Measurements from ENCODE around the gene IDUA. TPM values are rescaled to one million over a fixed set of nuclear protein-coding genes. Genes with fewer than 3 reads are reported as not detected.

Gene IDUA
- total and polyA plus RNA-seq, 12 donors = 4.6 to 13.3 (median 8.7) TPM

DNA sequence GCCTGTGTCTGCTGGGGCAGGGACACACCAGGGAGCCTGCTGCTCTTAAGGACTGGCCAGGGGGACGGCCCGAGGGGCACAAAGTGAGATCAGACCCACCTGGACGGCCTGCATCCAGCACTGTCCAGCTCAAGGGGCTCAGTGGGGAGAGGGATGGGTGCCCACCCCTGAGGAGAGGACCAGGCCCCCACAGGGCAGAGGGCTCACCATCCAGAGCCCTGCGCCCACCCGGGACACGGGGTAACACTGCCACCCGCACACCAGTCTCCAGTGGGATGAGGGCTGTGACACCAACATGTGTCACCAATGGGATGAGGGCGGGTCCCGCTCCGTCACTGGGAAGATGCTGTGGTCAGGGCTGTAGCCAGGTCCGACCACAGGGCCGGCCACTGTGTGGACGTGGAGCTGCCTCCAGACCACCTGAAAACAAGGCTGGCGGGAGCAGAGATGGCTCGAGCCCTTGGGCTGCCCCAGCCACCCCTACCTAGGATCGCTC, 26.7 kb upstream of the IDUA start:
- H3K27me3 ChIP-seq = no peaks in the 10 kb centered on the region
- TF ChIP-seq, protein P1, sequence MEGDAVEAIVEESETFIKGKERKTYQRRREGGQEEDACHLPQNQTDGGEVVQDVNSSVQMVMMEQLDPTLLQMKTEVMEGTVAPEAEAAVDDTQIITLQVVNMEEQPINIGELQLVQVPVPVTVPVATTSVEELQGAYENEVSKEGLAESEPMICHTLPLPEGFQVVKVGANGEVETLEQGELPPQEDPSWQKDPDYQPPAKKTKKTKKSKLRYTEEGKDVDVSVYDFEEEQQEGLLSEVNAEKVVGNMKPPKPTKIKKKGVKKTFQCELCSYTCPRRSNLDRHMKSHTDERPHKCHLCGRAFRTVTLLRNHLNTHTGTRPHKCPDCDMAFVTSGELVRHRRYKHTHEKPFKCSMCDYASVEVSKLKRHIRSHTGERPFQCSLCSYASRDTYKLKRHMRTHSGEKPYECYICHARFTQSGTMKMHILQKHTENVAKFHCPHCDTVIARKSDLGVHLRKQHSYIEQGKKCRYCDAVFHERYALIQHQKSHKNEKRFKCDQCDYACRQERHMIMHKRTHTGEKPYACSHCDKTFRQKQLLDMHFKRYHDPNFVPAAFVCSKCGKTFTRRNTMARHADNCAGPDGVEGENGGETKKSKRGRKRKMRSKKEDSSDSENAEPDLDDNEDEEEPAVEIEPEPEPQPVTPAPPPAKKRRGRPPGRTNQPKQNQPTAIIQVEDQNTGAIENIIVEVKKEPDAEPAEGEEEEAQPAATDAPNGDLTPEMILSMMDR (IDR thresholded peaks at IDR 0.05) = no peak
- 86 to 89% methylated on average over 16 of the region's 16 CpGs for WGBS, 2 donors

DNA sequence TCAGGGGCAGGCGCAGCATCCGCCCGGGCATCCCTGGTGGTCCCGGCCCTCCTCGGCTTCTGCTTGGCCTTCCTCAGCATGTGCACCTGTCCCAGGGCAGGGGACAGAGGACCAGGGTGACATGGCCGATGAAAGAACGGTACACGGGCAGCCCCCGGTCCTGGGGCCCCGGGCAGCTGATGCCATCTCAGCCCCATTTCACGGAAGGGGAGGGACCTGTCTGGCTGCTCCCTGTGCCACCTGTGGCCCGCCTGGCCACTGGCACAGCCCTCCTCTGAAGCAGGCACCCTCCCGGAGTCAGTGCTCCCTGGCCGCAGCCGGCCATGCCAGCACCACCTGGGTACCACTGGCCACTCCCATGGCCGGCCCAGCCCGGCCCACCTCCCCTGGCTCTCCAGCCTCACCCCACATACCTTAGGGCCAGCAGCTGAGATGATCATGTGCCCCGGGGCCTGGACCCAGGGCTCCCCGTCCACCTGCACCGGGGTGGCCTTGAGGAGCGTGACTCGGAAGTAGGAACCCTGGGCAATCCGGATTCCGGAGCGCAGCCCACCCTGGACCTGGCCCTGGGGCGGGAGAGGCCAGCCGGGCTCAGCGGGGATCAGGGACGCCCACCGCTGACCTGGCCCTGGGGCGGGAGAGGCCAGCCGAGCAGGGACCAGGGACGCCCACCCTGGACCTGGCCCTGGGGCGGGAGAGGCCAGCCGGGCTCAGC, 26.1 kb upstream of the IDUA start:
- Histone ChIP-seq H3K9me3 (no peaks in the 10 kb centered on the region), H3K27me3 (no peaks in the 10 kb centered on the region), H3K36me3 (peaks cover 0 to 84% (median 20%) of the 10 kb centered on the region in 9 donors), H3K4me3 (no peak overlapping the region), H3K4me1 (no peaks in the 10 kb centered on the region), H3K27ac (no peak overlapping the region)
- intact Hi-C loops (cut with DNase I) = no loop called here
- 91 to 95% methylated on average over 28 to 35 of the region's 35 CpGs for WGBS, 2 donors
- DNase-seq (no peak), ATAC-seq (no peak)
- TF ChIP-seq, protein P1 (IDR thresholded peaks at IDR 0.05) = no peak

More for the DNA sequence above, 26.7 kb upstream of the IDUA start:
- H3K9me3 ChIP-seq = no peaks in the 10 kb centered on the region
- no peaks in the 10 kb centered on the region for H3K4me1 ChIP-seq
- intact Hi-C loops (cut with DNase I) = no loop called here
- no peak overlapping the region for H3K4me3 ChIP-seq
- H3K27ac ChIP-seq = no peak overlapping the region
- H3K36me3 ChIP-seq = peaks cover 0 to 84% (median 14%) of the 10 kb centered on the region in 9 donors
- DNase-seq = no peak
- ATAC-seq = peak in 2 of 8 donors; percentile 3 to 20

DNA sequence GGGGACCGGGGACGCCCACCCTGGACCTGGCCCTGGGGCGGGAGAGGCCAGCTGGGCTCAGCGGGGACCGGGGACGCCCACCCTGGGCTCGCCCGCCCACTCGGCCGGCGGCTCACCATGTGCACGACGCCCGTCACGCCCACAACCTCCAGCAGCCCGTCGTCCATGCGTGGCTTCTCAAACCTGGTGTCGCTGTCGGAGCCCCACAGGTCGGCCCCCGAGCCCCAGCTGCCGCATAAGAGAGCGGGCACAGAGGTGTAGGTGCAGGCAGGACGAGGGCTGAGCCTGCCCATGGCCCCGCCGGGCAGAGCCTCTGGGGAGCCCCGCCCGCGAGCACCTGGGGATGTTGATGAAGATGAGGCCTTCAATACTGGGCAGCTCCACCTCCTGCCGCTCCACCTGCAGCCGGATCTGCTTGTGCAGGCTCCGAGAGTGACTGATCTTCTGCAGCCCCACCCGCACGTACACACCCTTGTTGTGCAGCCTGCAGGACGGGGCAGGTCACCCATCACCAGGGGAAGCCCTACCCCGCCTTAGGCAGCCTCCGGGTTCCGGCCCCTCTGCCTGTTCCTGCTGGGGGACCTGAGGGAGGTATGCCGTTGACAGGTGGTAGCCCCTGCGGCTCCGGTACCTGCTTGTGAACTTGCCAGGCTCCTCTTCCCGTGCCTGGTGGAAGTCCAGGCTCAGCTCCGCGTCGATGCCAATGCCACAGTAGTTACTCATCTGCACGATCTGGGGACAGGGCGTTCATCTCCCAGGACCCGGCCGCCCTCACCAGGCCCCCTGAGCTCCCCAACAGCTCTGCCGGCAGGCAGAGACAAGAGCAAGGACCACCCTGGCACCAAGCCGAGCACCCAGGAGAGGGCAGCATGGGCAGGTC, 25.3 kb upstream of the IDUA start:
- intact Hi-C loops (cut with DNase I) = no loop called here
- Histone ChIP-seq H3K4me1 (no peaks in the 10 kb centered on the region), H3K27ac (no peak overlapping the region), H3K36me3 (peaks cover 0 to 88% (median 23%) of the 10 kb centered on the region in 9 donors), H3K9me3 (no peaks in the 10 kb centered on the region), H3K27me3 (no peaks in the 10 kb centered on the region), H3K4me3 (no peak overlapping the region)
- TF ChIP-seq, protein P1 (IDR thresholded peaks at IDR 0.05) = no peak
- ATAC-seq (peak in 1 of 8 donors; percentile 2), DNase-seq (peak in 1 of 2 donors; percentile 20)
- 93 to 96% methylated on average over 47 to 52 of the region's 52 CpGs for WGBS, 2 donors
